Left ventricle myocardium inferior (tissue), 1 donor: ENCODE data around the gene GFRA1. TPM values are rescaled to one million over a fixed set of nuclear protein-coding genes. Genes with fewer than 3 reads are reported as not detected.

Experiments used
- DNase-seq: peaks from one replicate; pipeline ENCODE4 v3.0.0-alpha.2; 2020
- H3K27ac ChIP-seq: fragments of 200-600 bp; replicated peaks from 2 replicates; pipeline ENCODE4 v1.8.0; 2021
- H3K27me3 ChIP-seq: fragments of 200-600 bp; 2 replicates; pipeline ENCODE4 v1.8.0; 2021; ENCODE audit warnings: low read depth
- H3K36me3 ChIP-seq: fragments of 200-600 bp; 2 replicates; pipeline ENCODE4 v1.8.0; 2021
- H3K4me1 ChIP-seq: fragments of 200-600 bp; 2 replicates; pipeline ENCODE4 v1.8.0; 2021
- H3K4me3 ChIP-seq: fragments of 200-600 bp; 2 replicates; pipeline ENCODE4 v1.8.0; 2021; ENCODE audit warnings: mild to moderate bottlenecking, moderate library complexity
- H3K9me3 ChIP-seq: fragments of 200-600 bp; replicated peaks from 2 replicates; pipeline ENCODE4 v1.8.0; 2021
- intact Hi-C: fragments of 100-400 bp; cut with micrococcal nuclease; formaldehyde crosslinking; loops from one replicate; pipeline ENCODE4 v1.11.0; 2022
- total RNA-seq: library from RNA; stranded (reverse); fragmentation: NEBNext Ultra II Directional; extraction: Animal tissue kit (Norgen Biotek cat#: 25700); gene quantifications from one replicate; pipeline ENCODE4 v1.2.1, GENCODE V29; 2021
- TF ChIP-seq, protein P1 (sequence below): fragments of 200-600 bp; IDR thresholded peaks from 2 replicates; pipeline ENCODE4 v1.8.0; 2021; ENCODE audit warnings: antibody characterized with exemption, mild to moderate bottlenecking, borderline replicate concordance
- donor health status: DM: no; HTN: yes; CAD: no; lungs with severe emphysema.

Gene GFRA1
- total RNA-seq, 1 donor from 2014 or later: 5.1 TPM

- Histone ChIP-seq H3K4me3 (no peak overlapping the region), H3K4me1 (no peaks in the 10 kb centered on the region), H3K27ac (no peak overlapping the region), H3K9me3 (no peaks in the 10 kb centered on the region), H3K36me3 (no peaks in the 10 kb centered on the region), H3K27me3 (peaks cover 6% of the 10 kb centered on the region)
- no peak for DNase-seq
- intact Hi-C loops: no loop called here
- TF ChIP-seq, protein P1, sequence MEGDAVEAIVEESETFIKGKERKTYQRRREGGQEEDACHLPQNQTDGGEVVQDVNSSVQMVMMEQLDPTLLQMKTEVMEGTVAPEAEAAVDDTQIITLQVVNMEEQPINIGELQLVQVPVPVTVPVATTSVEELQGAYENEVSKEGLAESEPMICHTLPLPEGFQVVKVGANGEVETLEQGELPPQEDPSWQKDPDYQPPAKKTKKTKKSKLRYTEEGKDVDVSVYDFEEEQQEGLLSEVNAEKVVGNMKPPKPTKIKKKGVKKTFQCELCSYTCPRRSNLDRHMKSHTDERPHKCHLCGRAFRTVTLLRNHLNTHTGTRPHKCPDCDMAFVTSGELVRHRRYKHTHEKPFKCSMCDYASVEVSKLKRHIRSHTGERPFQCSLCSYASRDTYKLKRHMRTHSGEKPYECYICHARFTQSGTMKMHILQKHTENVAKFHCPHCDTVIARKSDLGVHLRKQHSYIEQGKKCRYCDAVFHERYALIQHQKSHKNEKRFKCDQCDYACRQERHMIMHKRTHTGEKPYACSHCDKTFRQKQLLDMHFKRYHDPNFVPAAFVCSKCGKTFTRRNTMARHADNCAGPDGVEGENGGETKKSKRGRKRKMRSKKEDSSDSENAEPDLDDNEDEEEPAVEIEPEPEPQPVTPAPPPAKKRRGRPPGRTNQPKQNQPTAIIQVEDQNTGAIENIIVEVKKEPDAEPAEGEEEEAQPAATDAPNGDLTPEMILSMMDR: no peak
These were observed 115.5 kb downstream of the GFRA1 start for GRCh38 chr10:116157485-116157884.

- intact Hi-C loops: no loop called here
- Histone ChIP-seq H3K9me3 (no peaks in the 10 kb centered on the region), H3K27me3 (peaks cover 6% of the 10 kb centered on the region), H3K4me1 (no peaks in the 10 kb centered on the region), H3K36me3 (no peaks in the 10 kb centered on the region), H3K4me3 (no peak overlapping the region), H3K27ac (no peak overlapping the region)
- no peak for DNase-seq
- TF ChIP-seq, protein P1: no peak
These were observed 116.2 kb downstream of the GFRA1 start for GRCh38 chr10:116156819-116157218.

- Histone ChIP-seq H3K27ac (no peak overlapping the region), H3K9me3 (no peaks in the 10 kb centered on the region), H3K36me3 (no peaks in the 10 kb centered on the region), H3K4me1 (no peaks in the 10 kb centered on the region), H3K4me3 (no peak overlapping the region), H3K27me3 (peaks cover 6% of the 10 kb centered on the region)
- TF ChIP-seq, protein P1: no peak
- DNase-seq: no peak
- intact Hi-C loops: no loop called here
These were observed 117.8 kb downstream of the GFRA1 start for GRCh38 chr10:116155191-116155590.

GRCh38 chr10:116154651-116155050, 118.4 kb downstream of the GFRA1 start:
- no peaks in the 10 kb centered on the region for H3K36me3 ChIP-seq
- H3K27me3 ChIP-seq: peaks cover 6% of the 10 kb centered on the region
- H3K27ac ChIP-seq: no peak overlapping the region
- intact Hi-C loops: no loop called here
- H3K9me3 ChIP-seq: no peaks in the 10 kb centered on the region
- H3K4me3 ChIP-seq: no peak overlapping the region
- DNase-seq: no peak
- no peaks in the 10 kb centered on the region for H3K4me1 ChIP-seq
- TF ChIP-seq, protein P1: no peak

DNA sequence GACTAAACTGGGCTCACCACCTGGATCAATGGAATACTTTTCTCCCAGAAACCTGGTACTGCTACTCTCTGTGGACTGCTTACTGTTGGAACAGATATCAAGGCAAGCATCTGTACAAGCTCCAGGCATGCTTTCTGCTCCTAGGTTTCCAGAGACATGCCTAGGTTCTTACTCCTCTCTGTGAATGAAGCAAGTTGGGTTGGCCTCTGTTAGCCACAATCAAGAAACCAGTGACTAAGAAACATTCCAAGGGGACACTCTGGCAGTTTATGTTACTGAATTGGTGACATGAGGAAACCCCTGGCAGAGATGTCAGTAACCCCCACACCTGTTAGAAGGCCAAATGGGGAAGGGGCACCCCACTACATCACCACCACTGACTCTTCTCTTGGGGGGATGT, 121.9 kb downstream of the GFRA1 start:
- intact Hi-C loops: no loop called here
- H3K4me1 ChIP-seq: peaks cover 3% of the 10 kb centered on the region
- TF ChIP-seq, protein P1: no peak
- H3K27me3 ChIP-seq: peaks cover 6% of the 10 kb centered on the region
- H3K27ac ChIP-seq: no peak overlapping the region
- no peaks in the 10 kb centered on the region for H3K36me3 ChIP-seq
- H3K4me3 ChIP-seq: no peak overlapping the region
- no peaks in the 10 kb centered on the region for H3K9me3 ChIP-seq
- no peak for DNase-seq

GRCh38 chr10:116150606-116151005, 122.4 kb downstream of the GFRA1 start:
- Histone ChIP-seq H3K4me3 (no peak overlapping the region), H3K4me1 (peaks cover 3% of the 10 kb centered on the region), H3K9me3 (no peaks in the 10 kb centered on the region), H3K27me3 (peaks cover 6% of the 10 kb centered on the region), H3K36me3 (no peaks in the 10 kb centered on the region), H3K27ac (no peak overlapping the region)
- DNase-seq: no peak
- TF ChIP-seq, protein P1: no peak
- intact Hi-C loops: no loop called here
